GM19351 (cell line): Measurements from ENCODE around the gene KIAA1328.
A peak's percentile ranks its signal among the peaks of the same experiment; 100 is the strongest.
"Not testable (repeated sequence)": the region's sequence is repeated elsewhere in the genome, so short reads cannot be mapped to it uniquely, and the experiment has no call there.

Experiments
- ATAC-seq: cut with Tn5 transposase; IDR thresholded peaks from one replicate; pipeline ENCODE4 v1.9.1; 2021; ENCODE audit warnings: mild to moderate bottlenecking, moderate library complexity; ENCODE audit not compliant: unreplicated experiment

KIAA1328 gene

DNA sequence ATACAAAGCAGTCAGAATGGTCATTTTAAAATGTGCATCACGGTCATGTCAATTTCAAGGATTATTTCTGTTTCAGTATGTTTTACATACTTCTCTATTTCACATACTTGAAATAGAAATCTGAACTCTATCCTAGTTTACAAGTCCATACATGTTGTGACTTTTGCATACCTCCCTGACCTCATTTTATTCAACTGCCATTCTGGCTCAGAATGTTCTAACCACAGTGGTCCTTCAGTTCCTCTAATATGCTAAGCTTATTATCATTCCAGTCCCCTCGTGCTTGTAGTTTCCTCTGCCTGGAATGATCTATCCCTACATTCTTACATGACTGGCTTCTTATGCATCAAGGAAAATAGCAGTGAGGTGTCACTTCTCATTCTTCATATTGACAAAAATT lies 295.6 kb downstream of the KIAA1328 start:
- peak; percentile 74 for ATAC-seq

DNA sequence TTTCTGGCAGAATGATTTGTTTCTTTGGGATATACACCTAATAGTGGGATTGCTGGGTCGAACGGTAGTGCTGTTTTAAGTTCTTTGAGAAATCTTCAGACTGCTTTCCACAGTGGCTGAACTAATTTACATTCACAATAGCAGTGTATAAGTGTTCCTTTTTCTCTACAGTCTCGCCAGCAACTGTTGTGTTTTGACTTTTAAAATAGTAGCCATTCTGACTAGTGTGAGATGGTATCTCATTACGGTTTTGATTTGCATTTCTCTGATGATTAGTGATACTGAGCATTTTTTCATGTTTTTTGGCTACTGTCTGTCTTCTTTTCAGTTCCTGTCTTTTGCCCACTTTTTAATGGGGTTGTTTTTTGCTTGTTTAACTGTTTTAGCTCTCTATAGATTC lies 306.2 kb downstream of the KIAA1328 start:
- peak; percentile 40 for ATAC-seq

DNA sequence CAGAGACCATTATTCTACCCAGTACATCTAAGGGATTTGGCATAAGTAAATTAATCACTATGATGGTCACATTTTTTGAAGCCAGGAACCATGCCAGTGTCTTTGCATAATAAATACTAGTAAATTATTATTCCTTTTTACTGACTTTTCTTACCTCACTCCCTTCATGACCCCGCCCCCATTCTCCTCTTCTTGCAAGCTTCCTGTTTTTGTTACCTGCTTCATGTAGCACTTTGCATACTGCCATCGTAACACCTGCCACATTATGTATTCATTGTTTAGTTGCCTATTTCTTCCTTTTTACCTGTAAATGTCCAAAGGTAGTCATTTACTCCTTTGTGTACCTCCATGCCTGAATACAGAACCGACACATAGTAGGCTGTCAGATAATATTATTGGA lies 309.5 kb downstream of the KIAA1328 start:
- no peak for ATAC-seq

DNA sequence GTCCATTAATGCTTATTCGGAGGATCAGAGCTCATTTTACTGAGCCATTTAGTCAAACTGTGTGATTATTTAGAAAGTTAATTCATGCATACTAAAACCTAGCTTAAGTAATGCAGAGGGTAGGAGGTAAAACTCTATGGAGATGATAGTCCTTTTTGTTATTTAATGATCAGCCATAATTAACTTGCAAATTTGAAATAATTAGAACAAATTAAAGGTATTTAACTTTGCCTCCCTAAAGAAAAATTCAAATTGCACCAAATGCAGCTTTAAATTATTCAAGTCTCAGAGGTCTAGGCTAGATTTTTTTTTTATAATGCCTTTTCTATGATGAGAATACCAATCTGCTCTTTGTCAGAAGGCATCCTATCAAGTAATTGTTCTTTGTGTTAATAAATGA lies 310.9 kb downstream of the KIAA1328 start:
- ATAC-seq = no peak

DNA sequence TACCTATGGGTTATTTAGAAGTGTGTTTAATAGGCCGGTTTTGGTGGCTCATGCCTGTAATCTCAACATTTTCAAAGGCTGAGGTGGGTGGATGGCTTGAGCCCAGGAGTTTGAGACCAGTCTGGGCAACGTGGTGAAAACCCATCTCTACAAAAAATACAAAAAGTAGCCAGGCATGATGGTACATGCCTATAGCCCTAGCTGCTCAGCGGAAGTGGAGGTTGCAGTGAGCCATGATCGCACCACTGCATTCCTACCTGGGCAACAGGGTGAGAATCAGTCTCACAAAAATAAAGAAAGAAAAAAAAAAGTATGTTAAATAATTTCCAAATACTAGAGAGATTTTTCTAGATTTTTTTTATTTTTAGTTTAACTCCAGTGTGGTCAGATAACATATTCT lies 316.0 kb downstream of the KIAA1328 start:
- ATAC-seq = no peak

DNA sequence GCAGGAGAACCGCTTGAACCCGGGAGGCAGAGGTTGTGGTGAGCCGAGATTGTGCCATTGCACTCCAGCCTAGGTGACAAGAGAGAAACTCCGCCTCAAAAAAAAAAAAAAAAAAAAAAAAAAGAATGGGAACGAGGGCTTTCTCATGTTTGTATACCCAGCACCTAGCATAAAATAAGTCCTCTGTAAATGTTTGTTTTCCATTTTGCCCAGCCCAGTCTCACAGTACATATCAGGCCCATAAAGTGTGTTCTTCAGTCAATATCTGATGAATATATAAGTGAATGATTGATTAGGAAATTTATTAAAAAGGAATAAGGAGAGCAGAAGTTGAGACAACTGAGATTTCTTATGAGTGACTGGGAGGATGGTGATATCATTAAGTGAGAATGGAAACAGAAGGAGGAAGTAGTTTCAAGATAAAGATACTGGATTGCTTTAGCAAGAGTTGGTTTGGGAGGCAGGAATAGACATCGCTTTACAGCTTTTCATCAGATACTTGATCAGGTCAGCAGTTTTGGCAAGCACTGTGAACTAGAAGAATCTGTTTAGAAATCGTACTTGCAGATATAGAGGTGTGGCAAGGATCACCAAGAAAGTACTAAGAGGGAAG lies 327.5 kb downstream of the KIAA1328 start:
- no peak for ATAC-seq

- no peak for ATAC-seq
Observed at GRCh38 chr18:37160038-37160820, 331.3 kb downstream of the KIAA1328 start.

DNA sequence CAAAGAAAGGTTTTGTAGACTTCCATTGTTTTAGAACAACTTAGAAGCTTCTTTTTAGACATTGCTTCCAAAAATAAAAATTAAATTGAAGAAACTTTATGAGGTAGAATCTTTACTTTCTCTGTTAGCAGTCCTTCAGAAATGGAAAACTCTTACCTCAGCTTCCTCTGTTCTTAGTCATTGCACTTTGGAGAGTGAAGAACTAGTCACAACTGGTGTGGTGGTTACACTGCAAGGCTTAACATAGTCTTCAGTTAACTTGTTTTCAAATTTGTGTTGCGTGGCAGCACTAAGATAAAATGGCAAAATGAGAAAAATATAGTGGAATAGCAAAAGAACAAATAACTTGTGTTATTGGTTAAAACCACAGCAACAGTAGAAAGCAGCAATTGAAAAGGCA lies 332.6 kb downstream of the KIAA1328 start:
- no peak for ATAC-seq

GRCh38 chr18:37162551-37162950 lies 333.6 kb downstream of the KIAA1328 start:
- no peak for ATAC-seq

DNA sequence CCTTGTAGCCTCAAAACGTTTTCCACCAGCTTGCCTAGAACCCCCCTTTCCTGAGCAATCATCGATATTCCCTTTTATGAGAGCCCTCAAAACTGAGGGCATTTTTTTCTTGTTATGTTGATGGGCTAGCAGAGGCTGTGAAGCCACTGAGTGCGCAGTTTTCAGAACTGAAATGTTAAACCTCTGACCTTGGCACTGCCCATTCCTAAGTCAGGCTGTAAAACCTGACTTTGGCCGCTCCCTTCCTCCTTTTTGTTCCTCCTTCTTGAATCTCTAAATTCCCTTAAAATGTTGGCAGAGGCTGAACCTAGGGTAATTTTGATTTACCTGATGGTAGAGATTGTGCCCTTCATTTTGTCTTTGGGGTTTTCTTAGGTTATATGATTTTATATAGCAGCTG lies 334.2 kb downstream of the KIAA1328 start:
- ATAC-seq = no peak

- ATAC-seq = no peak
Observed at GRCh38 chr18:37166491-37166890, 337.6 kb downstream of the KIAA1328 start.

DNA sequence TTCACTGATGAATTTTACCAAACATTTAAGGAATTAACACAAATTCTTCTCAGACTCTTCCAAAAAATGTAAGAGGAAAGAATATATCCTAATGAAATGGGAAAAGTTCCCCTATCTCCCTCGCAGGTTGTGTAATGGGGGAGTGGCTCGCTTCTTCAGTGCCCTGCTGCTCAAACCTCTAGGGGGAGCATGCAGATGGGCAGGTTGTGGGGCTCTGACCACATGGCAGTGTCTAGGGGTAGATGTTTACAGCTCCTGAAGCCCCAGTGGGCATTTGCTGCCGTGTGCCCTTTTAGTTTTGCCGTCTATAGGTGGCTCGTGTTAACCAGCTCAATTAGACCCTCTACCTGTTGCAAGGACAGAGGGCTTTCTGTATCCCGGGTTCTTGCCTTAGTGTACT lies 338.0 kb downstream of the KIAA1328 start:
- ATAC-seq = not testable (repeated sequence)

GRCh38 chr18:37170984-37171383 lies 342.1 kb downstream of the KIAA1328 start:
- no peak for ATAC-seq

GRCh38 chr18:37173384-37173783 lies 344.5 kb downstream of the KIAA1328 start:
- no peak for ATAC-seq

GRCh38 chr18:37175727-37176620 lies 347.0 kb downstream of the KIAA1328 start:
- ATAC-seq = no peak

DNA sequence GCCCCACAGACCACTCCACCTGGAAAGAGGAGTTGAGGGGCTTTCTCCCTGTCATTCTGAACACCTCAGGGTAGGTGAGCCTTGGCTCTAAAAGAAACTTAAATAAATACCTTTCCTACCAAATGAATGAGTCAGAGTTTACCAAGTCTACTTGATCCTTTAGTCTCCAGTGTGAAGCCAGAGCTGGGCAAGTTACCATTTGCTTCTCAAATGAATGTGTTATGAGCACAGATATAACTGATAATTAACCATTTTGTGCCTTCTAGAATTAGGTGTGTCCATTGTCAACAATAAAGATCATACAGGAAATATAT lies 347.7 kb downstream of the KIAA1328 start:
- no peak for ATAC-seq

GRCh38 chr18:37179384-37179783 lies 350.5 kb downstream of the KIAA1328 start:
- ATAC-seq = no peak

- no peak for ATAC-seq
Observed at GRCh38 chr18:37180086-37180485, 351.2 kb downstream of the KIAA1328 start.

DNA sequence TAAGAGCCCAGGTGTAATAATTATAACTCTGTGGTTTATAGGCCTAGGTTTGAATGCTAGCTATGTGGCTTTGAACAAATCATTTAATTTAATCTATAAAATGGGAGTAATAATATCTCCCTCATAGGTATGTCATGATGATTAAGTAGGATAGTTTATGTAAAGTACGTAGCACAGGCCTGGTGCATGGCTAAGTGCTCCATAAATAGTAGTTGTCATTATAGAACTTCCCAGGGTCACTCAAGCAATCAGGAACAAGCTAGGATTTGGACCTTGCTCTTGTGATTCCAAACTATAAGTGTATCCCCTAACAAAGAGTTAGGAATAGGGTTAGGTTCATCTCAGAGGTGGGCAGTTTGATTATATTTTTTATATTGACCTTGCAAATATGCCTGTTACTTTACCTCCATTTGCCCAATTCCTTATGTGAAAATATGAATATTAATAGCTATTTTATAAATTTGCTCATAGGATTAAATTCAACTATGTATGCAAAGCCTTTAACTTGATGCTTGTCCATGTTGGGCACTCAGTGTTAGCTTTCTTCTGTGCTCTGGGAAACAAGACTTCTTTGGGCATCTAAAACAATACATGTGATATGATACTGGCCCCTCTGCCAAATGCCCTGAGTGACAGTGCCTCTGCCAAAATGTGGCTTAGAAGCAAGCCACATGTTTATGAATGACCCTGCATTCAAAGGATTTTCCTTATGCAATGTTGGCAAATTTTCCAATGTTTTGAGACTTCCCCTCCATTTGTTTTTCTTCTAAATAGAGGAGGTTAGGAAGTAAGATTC lies 353.6 kb downstream of the KIAA1328 start:
- no peak for ATAC-seq

- ATAC-seq = no peak
Observed at GRCh38 chr18:37184209-37184868, 355.4 kb downstream of the KIAA1328 start.
